Cerebellar cortex (tissue), 1 donor: ENCODE data around the gene DLG2.

Source experiments
- DNase-seq: peaks from one replicate; pipeline ENCODE4 v3.0.0-alpha.2; 2015; ENCODE audit warnings: low spot score

DLG2 gene

DNA sequence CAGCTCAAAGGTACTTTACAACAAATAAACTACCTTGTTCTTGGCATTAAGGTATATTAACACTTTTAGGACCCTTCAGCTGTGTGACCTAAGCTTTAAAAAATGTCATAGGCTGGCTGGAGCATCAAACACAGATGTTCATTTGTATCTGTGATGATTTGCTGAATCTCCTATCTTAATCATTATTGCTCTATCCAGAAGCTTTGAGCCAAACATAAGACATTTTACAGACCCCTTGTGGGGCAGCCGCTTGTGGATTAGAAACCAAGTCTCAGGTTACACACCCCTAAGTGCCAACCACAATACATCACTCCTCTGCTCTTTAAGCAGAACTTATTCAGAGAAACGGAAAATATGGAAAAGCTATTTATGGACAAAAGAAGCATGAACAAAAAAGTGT is 1946.8 kb downstream of the DLG2 start:
- peak; percentile 43 for DNase-seq

DNA sequence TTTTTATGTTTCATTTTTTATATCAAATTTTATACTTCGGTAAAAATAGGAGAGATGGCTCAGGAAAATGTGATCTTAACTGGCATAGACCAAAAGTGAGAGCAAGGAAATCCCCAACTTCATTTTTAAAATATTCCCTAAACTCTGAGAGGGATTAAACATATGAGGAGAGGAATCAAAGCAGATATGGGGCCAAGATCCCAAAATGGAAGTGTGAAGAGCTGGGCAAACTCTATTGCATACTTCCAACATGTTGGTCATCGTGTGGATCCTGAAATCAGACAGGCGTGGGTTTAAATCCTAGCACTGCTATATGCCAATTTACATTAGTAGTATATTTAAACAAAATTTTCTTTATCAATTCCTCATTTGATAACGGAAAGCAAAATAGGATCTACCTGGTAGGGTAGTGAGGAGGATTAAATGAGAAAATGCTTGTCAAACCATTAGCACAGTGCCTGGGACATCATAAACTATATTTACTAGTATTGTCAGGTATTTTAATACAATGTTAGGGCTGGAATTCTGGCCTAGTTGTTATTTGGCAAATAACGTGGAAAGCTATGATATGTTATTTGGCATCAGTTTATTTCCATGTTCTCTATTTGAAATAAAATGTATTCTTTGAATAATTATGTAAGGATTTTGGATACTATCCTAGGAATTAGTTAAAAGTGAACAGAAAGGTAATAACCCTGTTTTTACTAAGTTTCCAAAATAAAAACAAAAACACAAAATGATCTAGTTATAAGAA is 1948.1 kb downstream of the DLG2 start:
- no peak for DNase-seq

DNA sequence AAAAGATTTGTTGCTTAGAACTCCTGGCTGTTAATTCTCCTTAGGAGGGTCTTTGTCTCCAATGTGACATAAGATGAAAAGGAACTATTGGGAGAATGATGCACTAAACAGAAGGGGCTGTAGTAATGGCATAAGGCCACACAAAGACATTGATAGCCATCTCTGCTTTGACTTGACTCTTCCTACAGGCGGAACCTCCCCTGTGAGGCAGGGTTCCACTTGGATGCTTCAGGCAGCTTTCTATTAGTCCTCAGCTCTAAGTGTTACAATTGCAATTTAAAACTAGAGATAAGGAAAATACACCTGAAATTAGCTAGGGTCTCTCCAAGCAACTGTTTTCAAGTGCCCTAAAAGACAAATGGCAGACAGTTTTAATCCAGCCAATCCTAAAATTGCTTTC is 1949.4 kb downstream of the DLG2 start:
- no peak for DNase-seq

DNA sequence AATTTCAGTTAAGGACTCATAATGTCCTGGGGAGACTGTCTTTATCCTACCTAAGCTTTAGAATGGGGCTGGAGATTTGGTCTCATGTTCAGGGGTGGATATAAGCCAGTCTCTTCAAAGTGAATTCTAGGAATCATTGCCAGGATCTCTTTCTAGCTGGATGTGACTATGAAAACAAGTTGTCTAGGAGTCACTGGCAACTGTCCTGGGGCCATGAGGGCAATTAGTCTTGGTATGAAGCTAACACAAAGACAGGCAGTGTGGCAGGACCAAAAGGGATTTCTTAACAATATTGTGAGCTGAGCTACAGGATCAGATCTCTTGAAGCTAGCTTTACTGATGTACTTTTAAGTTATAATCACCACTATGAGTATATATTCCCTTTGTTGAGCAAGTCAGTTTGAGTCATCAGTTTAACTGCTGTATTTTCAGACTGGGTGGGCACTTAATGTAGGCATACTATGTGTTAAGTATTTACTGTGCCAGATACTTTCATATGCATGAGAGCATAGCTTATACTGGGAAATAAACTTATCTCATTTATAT is 1951.0 kb downstream of the DLG2 start:
- no peak for DNase-seq

DNA sequence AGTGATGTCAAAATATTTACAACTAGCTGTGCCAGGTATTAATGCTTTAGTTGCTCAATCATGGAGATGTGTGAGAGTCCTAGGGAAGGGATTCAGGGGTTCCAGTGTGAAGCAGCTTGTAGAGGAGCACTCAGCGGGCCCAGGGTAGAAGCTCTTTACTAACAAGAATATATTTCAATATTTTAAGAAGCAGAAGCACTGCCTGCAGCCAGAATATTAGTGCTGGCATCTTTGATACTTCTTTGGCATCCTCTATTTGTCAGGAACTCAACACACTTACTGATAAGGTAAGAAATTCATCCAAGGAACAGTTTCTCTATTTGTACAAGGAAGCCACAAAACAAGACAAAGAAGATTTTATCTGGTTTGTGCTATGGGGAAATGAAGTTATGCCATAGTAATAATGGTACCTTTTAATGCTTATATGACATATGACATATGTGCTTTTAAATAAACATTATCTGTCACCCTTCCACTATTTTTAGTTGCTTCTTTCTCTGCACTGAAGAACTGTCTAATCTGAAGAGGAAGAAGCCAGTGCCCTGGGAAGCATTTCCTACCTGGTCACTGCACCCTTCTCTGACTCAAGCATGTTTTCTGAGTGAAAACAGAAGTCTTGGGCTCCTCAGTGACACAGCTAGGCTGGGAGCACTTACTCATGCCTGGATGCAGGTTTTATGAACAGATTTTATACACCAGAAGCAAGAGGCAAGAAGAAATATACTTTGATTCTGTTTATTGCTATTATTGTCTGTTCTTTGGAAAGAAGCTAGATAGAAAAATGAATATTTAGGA is 1952.8 kb downstream of the DLG2 start:
- no peak for DNase-seq

DNA sequence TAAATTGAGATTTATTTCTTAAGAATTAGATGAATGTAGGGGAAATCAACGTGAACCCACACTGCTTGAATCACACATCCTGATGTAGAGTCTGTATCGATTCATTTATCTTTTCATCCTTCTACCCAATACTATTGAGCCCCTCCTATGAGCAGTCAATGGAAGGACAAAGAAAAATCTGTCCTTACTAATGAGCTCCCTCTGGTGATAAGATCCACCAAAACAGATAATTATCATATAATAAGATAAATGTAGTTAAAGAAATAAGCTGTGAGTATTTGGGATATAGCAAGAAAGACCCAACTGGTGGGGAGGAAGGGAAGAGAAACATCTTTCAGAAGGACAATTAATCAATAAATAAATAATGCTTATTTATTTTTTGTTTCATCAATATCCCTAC is 1955.9 kb downstream of the DLG2 start:
- DNase-seq: no peak

DNA sequence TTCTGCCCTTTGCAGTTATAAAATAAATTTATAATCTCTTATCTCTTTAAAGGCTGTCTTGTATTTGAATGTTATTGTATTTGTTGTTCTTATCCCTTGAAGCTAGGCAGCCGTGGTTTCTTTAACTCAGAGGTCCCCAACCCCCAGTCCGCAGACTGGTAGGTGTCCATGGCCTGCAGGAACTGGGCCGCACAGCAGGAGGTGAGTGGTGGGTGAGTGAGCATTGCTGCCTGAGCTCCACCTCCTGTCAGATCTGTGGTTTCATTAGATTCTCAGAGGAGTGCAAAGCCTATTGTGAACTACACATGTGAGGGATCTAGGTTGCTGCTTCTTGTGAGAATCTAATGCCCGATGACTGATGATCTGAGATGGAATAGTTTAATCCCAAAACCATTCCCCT is 1961.0 kb downstream of the DLG2 start:
- no peak for DNase-seq

DNA sequence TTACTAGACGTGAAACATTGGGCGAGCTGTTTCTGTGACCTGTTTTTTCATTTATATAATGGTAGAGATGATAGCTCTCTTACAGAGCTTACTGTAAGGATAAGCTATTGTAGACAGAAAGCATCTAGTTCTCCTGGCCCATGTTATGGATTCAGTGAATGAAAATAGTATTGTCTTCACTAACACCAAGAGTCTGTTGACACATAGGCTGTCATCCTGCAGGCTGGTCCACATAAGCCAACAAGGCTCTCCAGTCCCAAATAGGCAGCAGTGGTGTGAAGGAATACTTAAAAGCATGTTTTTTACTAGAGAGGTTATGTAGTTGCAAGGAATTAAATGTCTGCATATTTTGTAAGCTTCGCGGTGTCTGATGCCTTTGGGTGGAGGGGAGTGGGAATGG is 1963.2 kb downstream of the DLG2 start:
- no peak for DNase-seq

DNA sequence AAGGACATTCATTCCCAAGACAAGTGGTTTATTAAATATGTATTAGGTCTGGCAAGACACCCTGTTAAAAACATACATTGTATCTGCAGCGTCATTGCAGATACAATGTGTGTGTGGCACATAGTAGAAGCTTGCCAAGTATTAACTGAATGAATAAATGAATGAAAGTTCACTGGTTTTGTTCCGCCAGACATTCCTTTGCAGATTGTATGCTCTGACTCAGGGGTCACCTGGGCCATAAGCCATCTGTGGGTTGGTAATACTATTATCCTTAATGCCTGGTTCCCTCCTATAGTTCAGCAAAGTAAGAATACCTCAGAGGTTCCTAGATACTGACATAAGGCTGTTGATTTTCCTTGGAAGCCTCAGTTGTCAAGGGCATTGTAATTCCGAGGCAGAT is 1963.7 kb downstream of the DLG2 start:
- DNase-seq: no peak

DNA sequence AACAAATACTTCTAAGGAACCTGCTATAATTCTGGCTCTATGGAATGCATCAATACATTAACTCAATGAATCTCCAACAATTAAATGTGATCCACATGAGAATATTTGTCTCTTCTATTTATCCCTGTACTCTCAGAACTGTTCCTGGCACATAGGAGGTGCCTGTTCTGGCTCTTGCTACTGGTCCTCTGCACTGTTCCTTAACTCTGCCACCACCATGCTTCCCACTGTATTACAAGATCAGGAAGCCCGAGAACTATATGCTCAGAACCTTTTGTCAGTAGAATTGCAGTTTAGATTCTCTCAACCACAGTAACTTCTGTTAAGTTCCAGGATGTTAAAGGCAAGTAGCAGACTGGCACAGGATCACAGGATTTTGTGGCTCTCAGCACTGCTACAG is 1964.7 kb downstream of the DLG2 start:
- DNase-seq: peak; percentile 39

DNA sequence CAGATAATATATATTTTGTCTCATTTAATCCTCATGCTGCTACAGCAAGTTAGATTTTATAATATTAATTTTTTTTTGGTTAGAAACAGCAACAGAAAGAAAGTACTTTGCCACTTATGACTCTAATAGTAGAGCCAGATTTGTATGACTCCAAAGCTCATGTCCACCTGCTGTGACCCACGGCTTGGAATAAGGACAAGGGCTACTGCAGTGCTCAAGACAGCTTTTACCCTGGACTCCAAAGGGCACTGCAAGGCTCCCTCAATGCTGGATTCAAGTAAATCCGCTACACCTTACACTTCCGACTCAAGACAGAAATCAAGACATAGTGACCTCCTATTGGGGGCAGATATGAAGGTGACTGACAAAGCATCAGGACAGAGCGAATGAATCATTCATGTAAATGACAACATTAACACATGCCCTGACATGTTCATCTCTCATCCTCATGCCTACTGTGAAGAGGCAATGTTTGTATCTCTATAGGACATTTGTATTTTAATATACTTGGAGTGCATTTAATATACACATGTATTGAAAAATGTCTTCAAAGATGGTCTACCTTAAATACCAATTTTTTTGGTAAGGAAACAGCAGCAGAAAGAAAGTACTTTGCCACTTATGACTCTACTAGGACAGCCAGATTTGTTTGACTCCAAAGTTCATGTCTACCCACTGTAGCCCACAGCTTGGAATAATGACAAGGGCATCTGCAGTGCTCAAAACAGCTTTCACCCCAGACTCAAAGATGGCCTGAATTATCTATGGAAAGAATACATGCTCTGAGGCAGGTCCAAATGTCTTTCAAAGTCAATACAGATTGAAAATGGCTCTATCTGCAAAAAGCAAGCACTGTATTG is 1965.4 kb downstream of the DLG2 start:
- DNase-seq: peak; percentile 74

DNA sequence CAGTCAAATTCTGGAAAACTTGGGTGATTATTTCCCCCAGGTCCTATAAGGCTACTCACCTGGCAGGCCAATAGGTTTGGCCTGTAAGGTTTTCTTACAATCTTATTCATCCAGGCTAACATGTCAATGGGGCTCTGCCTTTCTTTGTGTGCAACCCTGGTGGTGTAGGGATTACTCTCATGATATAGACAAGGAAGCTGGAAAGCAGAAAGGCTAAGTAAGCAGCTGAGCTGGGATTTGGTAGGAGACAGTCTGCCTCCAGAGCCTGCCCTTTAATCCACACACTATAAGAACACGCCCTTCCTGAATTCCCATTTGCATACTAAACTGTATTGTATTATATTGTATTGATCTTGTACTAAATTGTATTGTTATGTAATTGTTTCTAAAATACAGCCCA is 1967.7 kb downstream of the DLG2 start:
- DNase-seq: no peak

DNA sequence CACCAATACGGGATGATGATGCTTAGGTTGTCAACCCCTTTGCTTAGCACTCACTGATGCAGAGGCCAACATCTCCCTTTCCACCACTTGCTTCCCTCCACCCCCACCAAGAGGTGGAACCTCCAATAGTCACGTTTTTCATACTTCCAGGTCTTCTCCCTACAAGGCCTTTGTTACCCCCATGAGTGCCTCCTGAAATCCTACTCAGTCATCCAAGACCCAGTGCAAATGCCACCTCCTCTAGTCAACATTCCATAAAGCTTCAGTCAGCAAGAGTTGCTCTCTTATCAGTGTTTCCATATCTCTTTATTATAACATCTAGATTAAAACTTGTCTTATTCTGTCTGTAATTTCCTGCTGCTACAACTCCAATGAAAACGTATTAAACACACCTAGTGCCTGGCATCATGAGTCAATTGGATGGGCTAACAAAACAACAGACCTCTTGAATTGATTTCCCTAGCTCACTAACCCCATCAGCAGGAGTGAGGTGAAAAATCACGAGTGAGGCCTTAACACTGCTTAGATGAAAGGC is 1970.3 kb downstream of the DLG2 start:
- no peak for DNase-seq

DNA sequence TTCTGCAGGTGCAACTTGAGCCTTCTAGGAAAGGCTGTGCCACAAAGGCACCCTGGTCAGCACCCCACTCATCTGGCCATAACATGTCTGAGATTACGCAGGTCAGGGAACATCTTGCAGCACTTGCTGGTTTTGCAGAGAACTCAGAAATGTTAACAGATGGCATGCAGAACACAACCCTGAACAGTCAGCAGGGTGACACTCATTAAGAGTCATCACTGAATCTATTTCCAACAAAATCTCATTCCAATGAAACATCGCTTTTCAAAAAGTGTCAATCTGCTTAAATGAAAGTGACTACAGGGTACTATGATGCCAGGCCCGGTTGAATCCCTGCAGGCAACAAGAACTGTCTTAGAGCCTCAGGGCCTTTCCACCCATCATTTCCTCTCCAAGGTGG is 1971.2 kb downstream of the DLG2 start:
- peak; percentile 90 for DNase-seq

DNA sequence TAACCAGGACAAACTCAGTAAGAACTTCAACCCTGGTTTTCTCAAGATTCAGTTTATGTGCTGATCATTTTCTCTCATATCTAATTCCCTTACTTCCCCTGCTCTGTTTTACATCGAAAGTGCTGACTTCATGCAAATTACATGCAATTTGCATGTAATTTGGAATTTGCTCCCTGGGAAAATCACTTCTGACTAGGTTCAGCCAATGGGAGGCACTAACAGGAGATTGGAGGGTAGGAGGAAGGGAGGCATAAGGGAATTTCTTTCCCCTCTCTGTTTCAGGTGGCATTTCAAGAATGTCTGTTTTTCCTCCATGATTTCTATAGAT is 1977.7 kb downstream of the DLG2 start:
- DNase-seq: no peak

DNA sequence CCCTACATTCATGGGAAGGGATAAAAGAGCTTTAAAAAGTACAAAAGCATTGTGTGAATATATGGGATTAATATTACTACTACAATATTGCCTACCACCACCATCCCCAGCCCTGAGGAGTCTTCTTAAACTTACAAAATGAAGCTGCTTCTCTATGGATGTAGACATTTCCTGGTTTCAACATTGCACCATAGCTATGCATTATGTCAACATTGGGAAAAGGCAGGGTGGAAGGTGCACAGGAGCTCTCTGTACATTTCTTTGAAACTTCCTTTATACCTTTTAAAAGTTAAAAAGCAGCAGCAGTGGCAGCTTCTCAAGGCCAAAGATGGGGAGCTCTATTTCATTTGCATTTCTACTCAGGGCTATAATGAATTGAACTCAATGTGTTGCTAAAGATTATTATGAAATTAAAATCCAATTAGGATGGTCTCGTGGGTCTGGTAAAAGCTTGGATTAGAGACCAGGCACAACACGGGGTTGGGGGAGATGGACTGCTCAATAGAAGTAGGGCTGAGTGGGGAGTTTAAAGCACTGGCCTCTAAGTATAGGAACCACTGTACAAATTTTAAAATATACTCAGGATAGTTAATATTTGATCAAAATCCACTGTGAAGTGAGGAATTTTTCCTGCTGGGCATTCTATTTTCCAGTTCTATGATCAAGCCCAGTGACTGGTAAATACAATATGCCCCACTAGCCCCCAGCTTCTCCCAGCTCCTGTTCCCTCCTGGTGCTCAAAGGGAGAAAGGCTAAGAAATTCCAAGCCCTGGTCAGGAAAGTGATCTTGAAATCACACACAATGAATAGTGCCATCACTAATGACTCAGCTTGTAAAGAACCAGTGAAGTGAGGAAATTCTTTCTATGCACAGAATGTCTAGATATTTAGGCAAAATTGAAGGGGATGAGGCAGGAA is 1978.3 kb downstream of the DLG2 start:
- no peak for DNase-seq

DNA sequence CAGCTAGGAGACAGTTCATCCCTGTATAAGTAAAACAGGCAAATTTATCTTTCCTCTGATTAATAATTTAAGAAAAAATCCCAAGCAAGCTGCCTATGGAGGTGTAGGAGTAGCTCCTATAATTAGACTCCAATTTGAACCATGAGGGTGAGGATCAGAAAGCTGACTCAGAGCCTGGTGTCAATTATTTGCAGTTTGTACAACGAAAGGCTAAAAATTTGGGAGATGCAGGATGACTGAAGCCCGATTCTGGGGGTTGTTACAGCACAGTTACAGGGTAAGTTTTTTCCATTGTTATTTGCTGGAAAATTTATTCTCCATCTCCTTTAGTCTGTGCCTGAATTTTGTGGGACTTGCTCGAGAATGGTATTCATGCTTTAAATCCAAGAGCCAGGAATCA is 1981.6 kb downstream of the DLG2 start:
- DNase-seq: no peak

DNA sequence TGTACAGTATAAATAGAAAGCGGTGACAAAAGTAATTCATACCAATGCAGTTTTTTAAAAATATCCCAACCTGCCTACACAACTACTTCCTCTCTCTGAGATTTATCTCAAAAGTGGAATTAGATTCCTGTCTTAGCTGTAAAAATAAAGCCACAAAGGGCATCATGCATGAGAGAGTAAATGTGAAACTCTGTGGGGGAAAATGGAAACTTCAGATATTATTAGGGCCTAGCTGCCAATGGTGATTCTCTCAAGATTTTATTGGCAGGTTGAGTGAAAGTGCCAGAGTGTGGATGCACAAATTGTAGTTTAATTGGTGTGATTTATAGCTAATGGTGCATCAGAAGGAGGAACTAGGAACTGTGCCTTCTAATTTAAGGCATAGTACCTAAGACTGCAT is 1984.0 kb downstream of the DLG2 start:
- DNase-seq: no peak

DNA sequence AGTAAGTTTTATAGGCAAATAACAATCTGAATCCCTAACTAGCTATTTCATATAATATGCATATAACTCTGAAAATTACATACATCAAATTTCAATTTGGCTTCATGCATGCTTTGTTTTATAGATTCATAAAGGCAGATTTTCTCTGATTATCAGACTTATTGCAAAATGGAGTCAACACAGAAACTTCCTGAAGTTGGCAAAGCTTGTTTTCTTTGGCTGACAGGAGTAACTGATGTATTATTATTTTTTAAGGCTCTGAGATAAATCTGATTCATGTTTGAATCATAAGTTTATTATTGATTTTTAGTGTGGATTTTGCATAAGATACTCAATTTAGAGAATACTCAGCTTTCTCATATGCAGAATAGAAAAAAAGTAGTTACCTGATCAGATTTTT is 1984.6 kb downstream of the DLG2 start:
- DNase-seq: no peak

DNA sequence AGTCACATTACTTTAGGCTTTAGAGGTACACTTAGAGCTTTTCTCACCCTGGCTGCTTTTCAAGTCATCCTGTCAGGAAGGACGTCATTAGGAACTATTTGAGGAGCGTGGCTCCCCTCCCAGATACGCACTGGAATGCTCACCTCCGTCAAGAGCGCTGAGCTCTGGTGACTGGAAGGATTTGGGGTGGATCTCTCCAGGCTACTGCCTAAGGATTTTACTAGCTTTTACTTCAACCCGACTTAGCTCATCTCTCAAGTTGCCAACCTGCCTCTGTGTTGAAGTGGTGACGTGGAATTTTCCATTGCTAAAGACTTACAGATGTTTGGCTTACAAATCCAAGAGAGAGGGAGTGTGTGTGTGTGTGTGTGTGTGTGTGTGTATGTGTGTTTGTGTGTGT is 1985.6 kb downstream of the DLG2 start:
- peak; percentile 74 for DNase-seq
